Osteocyte (in vitro differentiated cells): Measurements from ENCODE around the gene KDM1B. TPM values are rescaled to one million over a fixed set of nuclear protein-coding genes. Genes with fewer than 3 reads are reported as not detected.

Source experiments
- DNase-seq: peaks from one replicate; pipeline ENCODE4 v3.0.0; 2021; ENCODE audit warnings: mixed read lengths; ENCODE audit not compliant: unreplicated experiment; ENCODE audit errors: extremely low spot score
- H3K27ac Mint-ChIP-seq: one replicate; pipeline ENCODE4 v1.8.0; 2021; ENCODE audit warnings: mild to moderate bottlenecking, mixed read lengths; ENCODE audit not compliant: unreplicated experiment
- H3K27me3 Mint-ChIP-seq: one replicate; pipeline ENCODE4 v1.8.0; 2021; ENCODE audit warnings: mixed read lengths; ENCODE audit not compliant: unreplicated experiment
- H3K36me3 Mint-ChIP-seq: one replicate; pipeline ENCODE4 v1.8.0; 2021; ENCODE audit warnings: mixed read lengths; ENCODE audit not compliant: unreplicated experiment
- H3K4me1 Mint-ChIP-seq: one replicate; pipeline ENCODE4 v1.8.0; 2021; ENCODE audit warnings: mixed read lengths; ENCODE audit not compliant: unreplicated experiment
- H3K4me3 Mint-ChIP-seq: one replicate; pipeline ENCODE4 v1.8.0; 2021; ENCODE audit warnings: mild to moderate bottlenecking, moderate library complexity, mixed read lengths; ENCODE audit not compliant: unreplicated experiment
- H3K9me3 Mint-ChIP-seq: one replicate; pipeline ENCODE4 v1.8.0; 2021; ENCODE audit warnings: mixed read lengths; ENCODE audit not compliant: unreplicated experiment
- total RNA-seq: library from RNA; stranded (reverse); gene quantifications from 2 replicates; pipeline ENCODE4 v1.2.1, GENCODE V29; 2021
- TF ChIP-seq, protein P1 (sequence below): fragments of 200-600 bp; sonication (generic); IDR thresholded peaks from 2 replicates; pipeline ENCODE4 v1.5.0; 2021; ENCODE audit warnings: antibody characterized with exemption, mild to moderate bottlenecking, moderate library complexity

Gene KDM1B
- total RNA-seq, 1 donor from 2014 or later: 12.1 TPM

DNA sequence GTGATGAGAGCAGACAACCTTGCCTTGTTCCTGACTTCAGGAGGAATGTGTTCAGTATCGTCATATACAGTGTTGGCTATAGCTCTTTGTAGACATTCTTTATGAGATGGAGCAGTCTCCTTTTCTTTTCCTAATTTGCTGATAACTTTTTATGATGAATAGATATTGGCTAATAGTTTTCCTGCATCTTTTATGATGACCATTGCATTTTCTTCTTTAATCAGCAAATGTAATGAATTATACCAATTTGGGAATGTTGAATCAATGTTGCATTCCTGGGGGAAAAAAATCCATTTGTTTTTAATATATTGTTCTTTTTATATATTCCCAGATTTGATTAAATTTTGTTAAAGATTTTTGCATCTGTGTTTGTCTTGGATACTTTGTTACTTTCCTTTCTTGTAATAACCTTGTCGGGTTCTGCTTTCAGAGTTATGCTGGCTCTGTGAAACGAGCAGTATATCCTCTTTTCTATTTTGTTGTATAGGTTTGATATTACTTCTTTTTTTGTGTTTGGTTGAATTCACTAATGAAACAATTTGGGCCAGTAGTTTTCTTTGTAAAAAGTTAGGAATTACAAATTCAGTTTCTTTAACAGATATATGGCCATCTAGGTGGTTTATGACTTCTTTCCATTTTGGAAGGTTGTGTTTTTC is 23.9 kb downstream of the KDM1B start:
- no peaks in the 10 kb centered on the region for H3K27me3 Mint-ChIP-seq
- no peak for DNase-seq
- TF ChIP-seq, protein P1, sequence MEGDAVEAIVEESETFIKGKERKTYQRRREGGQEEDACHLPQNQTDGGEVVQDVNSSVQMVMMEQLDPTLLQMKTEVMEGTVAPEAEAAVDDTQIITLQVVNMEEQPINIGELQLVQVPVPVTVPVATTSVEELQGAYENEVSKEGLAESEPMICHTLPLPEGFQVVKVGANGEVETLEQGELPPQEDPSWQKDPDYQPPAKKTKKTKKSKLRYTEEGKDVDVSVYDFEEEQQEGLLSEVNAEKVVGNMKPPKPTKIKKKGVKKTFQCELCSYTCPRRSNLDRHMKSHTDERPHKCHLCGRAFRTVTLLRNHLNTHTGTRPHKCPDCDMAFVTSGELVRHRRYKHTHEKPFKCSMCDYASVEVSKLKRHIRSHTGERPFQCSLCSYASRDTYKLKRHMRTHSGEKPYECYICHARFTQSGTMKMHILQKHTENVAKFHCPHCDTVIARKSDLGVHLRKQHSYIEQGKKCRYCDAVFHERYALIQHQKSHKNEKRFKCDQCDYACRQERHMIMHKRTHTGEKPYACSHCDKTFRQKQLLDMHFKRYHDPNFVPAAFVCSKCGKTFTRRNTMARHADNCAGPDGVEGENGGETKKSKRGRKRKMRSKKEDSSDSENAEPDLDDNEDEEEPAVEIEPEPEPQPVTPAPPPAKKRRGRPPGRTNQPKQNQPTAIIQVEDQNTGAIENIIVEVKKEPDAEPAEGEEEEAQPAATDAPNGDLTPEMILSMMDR: no peak
- H3K36me3 Mint-ChIP-seq: peaks cover 32% of the 10 kb centered on the region
- H3K9me3 Mint-ChIP-seq: peaks cover 10% of the 10 kb centered on the region
- no peak overlapping the region for H3K27ac Mint-ChIP-seq
- H3K4me3 Mint-ChIP-seq: no peak overlapping the region
- peaks cover 2% of the 10 kb centered on the region for H3K4me1 Mint-ChIP-seq

DNA sequence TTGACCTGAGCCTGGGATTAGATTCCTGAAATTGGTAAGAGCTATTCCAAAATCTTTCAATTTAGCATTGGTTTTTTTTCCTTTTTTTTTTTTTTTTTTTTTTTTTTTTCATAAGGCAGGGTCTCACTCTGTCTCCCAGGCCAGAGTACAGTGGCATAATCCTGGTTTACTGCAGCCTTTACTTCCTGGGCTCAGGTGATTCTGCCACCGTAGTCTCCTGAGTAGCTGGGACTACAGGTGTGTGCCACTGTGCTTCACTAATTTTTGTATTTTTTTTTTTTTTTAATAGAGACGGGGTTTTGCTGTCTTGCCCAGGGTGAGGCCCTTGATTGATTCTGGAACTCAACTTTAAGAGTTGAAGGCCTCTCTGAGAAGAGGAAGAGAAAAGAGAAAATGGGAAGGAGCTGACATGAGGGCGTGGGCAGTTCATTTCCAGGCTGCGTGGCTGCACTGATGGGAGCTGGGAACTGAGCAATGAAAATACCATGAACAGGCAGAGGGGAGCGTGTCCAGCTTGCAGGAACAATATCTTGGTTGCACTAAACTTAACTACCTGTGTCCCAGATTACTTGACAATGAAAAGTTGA is 24.6 kb downstream of the KDM1B start:
- H3K36me3 Mint-ChIP-seq: peaks cover 32% of the 10 kb centered on the region
- TF ChIP-seq, protein P1: no peak

DNA sequence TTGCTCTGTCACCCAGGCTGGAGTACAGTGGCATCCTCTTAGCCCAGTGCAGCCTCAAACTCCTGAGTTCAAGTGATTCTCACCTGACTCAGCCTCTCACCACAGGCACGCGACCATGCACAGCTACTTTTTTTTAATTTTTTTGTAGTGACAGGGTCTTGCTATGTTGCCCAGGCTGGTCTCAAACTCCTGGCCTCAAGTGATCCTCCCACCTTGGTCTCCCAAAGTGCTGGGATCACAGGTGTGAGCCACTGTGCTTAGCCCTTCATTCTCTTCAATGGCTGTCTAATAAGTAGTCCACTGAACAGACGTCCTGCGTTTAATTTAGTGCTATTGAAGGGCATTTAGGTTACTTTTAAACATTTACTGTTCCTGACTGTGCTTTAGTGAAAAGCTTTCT is 27.3 kb downstream of the KDM1B start:
- no peaks in the 10 kb centered on the region for H3K9me3 Mint-ChIP-seq
- DNase-seq: no peak
- TF ChIP-seq, protein P1: no peak
- H3K27ac Mint-ChIP-seq: no peak overlapping the region
- peaks cover 17% of the 10 kb centered on the region for H3K36me3 Mint-ChIP-seq
- H3K4me3 Mint-ChIP-seq: no peak overlapping the region
- peaks cover 15% of the 10 kb centered on the region for H3K4me1 Mint-ChIP-seq
- no peaks in the 10 kb centered on the region for H3K27me3 Mint-ChIP-seq

More for the DNA sequence above, 24.6 kb downstream of the KDM1B start:
- Mint-ChIP-seq H3K4me1 (peaks cover 2% of the 10 kb centered on the region), H3K27me3 (no peaks in the 10 kb centered on the region), H3K4me3 (no peak overlapping the region), H3K27ac (no peak overlapping the region), H3K9me3 (peaks cover 10% of the 10 kb centered on the region)
- DNase-seq: no peak

DNA sequence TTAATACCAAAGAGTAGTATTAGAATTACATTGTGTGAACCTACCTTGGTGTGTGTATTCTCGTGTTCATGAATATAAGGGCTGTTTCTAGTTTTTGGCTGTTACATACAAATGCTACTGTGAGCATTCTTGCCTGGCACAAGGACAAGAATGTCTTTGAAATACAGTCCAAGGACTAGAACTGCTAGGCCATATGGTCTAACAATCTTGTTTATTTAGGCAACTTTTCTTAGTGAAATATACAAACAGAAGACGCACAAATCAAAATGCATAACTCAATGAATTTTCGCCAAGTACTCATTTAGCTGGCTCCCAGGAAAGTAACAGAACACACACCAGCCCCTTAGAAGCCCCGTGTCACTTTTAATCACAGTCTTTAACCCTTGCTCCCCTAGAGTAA is 28.5 kb downstream of the KDM1B start:
- Mint-ChIP-seq H3K4me3 (no peak overlapping the region), H3K27ac (no peak overlapping the region), H3K36me3 (peaks cover 17% of the 10 kb centered on the region), H3K4me1 (peaks cover 15% of the 10 kb centered on the region), H3K9me3 (no peaks in the 10 kb centered on the region), H3K27me3 (no peaks in the 10 kb centered on the region)
- TF ChIP-seq, protein P1: no peak
- DNase-seq: no peak

DNA sequence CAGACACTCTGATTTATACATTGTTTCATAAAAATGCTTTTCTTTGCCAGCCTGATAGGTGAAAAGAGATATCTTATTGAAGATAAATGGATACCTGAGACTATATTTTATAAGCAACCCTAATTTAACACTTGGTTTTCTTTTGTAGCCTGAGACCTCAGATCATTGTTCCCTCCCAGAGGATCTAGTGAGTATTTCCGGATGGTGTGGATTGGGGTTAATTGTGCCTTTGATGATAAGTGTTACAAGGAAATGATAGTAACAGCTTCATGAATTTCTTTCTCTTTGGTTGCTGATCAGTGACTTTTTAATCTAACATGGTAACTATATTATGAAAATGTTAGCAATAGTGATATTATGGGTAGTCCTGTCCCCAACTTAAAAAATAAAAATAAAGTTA is 30.4 kb downstream of the KDM1B start:
- TF ChIP-seq, protein P1: no peak
- no peak overlapping the region for H3K27ac Mint-ChIP-seq
- H3K36me3 Mint-ChIP-seq: peaks cover 9% of the 10 kb centered on the region

More for the DNA sequence above, 30.4 kb downstream of the KDM1B start:
- H3K4me3 Mint-ChIP-seq: no peak overlapping the region
- H3K9me3 Mint-ChIP-seq: no peaks in the 10 kb centered on the region
- DNase-seq: no peak
- H3K27me3 Mint-ChIP-seq: no peaks in the 10 kb centered on the region
- H3K4me1 Mint-ChIP-seq: peaks cover 15% of the 10 kb centered on the region
